HG03432 (cell line): Measurements from ENCODE around the gene NEUROG1.

Experiments
- ATAC-seq: cut with Tn5 transposase; IDR thresholded peaks from one replicate; pipeline ENCODE4 v1.9.1; 2021; ENCODE audit warnings: mild to moderate bottlenecking, moderate library complexity; ENCODE audit not compliant: unreplicated experiment

Gene NEUROG1

GRCh38 chr5:135565266-135565665 is 29.5 kb upstream of the NEUROG1 start:
- ATAC-seq, result no peak

GRCh38 chr5:135564331-135564730 is 28.6 kb upstream of the NEUROG1 start:
- no peak for ATAC-seq

GRCh38 chr5:135561266-135561665 is 25.5 kb upstream of the NEUROG1 start:
- no peak for ATAC-seq

- peak; percentile 97 for ATAC-seq
Observed at GRCh38 chr5:135560858-135561257, 25.1 kb upstream of the NEUROG1 start.

DNA sequence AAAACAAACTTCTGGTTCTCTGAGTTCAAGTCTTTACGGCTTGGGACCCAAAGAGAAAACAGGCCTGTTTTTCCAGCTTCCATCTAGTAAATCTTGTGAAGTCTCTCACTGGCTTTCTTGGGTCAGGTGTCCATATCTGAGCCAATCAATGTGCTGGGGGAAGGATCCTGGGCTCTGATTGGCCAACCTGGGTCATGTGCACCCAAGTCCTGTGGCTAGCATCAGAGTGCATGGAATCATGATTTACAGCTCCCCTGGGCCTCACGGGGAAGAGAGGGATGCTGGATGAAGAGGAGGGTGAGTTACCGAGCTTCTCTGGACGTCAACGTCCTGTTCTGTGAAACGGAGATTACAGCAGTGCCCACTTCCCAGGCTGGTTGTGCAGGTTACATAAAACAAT is 23.6 kb upstream of the NEUROG1 start:
- ATAC-seq, result no peak

- ATAC-seq, result no peak
Observed at GRCh38 chr5:135557076-135557838, 21.5 kb upstream of the NEUROG1 start.

DNA sequence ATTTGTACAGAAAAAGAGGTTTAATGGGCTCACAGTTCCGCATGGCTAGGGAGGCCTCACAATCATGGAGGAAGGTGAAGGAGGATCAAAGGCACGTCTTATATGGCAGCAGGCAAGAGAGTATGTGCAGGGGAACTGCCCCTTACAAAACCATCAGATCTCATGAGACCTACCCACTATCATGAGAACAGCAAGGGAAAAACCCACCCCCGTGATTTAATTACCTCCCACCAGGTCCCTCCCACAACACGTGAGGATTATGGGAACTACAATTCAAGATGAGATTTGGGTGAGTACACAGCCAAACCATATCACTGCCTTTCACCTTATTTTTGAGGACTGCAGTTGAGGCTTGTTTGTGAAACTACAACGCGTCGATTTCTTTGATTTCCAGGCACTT is 20.9 kb upstream of the NEUROG1 start:
- no peak for ATAC-seq

GRCh38 chr5:135555530-135555929 is 19.8 kb upstream of the NEUROG1 start:
- ATAC-seq, result no peak

- ATAC-seq, result no peak
Observed at GRCh38 chr5:135553688-135554462, 18.1 kb upstream of the NEUROG1 start.

- peak; percentile 79 for ATAC-seq
Observed at GRCh38 chr5:135551593-135552447, 16.1 kb upstream of the NEUROG1 start.

GRCh38 chr5:135549413-135549812 is 13.6 kb upstream of the NEUROG1 start:
- ATAC-seq, result no peak

DNA sequence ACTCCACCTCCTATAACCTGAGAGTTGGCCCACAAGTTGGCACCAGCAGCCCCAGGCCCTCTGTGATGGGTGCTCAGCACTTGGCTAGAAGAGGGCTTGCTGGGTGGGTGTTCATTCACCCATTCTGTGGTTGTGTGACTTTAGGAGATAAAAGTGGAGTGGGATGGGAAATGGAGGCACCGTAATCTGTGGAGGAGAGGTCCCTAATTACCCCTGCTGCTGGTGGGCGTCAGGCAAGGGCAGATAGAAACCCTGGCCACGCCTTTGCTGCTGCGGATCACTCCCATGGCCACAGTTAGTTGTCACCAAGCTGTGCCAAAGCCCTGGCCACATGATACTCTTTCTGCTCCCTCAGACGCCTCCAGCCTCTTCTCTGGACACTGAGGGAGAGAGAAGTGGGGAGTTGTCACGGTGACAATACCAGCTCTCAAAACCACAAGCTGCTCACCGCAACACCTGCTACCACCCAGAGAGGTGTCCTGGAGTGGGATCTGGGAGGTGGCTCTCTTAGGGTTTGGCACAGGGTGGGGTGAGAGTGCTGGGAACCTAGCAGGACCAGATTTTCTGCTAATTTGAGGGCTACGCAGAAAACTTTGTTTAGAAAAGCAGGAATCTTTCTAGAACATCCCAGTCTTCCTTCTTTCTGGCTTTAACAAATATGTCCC is 12.0 kb upstream of the NEUROG1 start:
- no peak for ATAC-seq

DNA sequence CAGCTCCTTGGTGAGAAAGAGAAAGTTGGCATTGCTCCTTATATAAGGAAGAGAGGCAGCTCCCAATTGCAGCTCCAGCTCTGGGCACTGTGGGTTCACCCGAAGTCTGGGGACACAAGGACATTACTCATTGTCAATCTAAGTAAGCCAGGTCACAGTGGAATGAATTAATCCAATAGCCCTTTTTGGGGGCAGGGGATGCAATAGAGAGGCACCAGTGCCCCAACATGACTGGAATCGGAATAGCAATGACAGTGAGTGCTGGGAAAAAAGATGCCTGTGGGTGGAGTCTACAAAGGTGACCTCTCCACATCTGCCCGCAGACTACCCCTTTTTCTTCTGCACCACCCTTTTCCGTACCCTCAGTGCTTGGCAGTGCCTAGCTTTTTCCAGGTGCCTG is 11.1 kb upstream of the NEUROG1 start:
- ATAC-seq, result no peak

- no peak for ATAC-seq
Observed at GRCh38 chr5:135546101-135546500, 10.3 kb upstream of the NEUROG1 start.

GRCh38 chr5:135545099-135545498 is 9.3 kb upstream of the NEUROG1 start:
- no peak for ATAC-seq

- peak; percentile 46 for ATAC-seq
Observed at GRCh38 chr5:135543485-135544304, 7.9 kb upstream of the NEUROG1 start.

DNA sequence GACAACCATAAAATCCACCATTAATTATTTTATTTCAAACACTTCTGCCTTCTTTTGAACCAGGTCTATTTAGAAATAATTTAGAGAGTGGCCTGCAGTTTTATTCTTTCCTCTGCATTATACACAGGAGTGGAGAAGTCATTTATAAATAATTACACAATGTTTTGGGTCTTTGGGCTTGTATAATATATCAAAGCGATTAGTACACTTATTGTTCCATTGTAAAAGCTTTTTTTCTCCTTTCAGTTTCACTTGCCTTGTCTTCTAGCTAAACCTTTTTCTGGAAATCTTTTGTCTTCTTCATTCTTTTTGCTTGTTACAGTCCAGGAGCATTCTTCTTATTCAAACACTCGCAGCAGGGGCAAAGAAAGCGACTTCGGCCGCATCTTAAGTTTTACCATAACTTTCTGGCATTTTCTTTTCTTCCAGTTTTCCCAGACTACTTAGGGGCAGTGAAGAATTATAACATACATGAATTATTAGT is 7.3 kb upstream of the NEUROG1 start:
- ATAC-seq, result no peak

DNA sequence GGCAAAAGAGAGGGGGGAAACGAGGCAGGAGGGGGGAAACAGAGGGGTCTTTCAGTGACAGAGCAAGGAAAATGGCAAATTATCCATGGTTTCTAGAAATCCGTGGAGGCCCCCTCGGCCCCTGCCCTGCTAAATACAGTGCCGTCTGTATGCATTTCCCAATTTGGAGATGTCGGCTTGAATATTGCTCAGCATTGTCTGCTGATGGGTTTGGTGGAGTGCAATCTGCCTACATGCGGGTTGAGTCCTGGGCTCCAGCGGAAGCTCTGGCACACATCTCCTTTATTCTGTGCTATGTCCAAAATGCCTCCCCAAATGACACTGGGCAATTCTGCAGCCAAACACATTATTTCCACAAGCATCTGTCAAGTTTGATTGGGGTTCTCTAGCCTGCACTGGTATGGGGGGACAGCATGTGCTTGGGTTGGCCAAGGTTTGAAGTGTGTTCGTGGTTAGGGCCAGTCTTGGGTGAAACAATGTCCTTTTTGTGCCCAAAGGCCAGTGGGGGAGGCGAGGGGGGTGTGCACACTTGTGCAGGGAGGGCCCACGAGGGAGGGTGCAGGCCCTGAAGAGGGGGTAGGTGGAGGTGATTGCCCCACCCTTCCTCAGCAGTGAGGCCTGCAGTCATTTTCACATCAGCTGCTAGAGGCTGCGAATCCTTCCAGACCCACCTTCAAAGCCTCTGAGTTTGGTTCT is 6.2 kb upstream of the NEUROG1 start:
- no peak for ATAC-seq

GRCh38 chr5:135539430-135540005 is 3.8 kb upstream of the NEUROG1 start:
- ATAC-seq, result no peak
